ENCODE results near the gene ZNF474.

GRCh38 chr5:122154491-122154890 lies 25.1 kb downstream of the ZNF474 start:
- TF ChIP-seq, protein P1, sequence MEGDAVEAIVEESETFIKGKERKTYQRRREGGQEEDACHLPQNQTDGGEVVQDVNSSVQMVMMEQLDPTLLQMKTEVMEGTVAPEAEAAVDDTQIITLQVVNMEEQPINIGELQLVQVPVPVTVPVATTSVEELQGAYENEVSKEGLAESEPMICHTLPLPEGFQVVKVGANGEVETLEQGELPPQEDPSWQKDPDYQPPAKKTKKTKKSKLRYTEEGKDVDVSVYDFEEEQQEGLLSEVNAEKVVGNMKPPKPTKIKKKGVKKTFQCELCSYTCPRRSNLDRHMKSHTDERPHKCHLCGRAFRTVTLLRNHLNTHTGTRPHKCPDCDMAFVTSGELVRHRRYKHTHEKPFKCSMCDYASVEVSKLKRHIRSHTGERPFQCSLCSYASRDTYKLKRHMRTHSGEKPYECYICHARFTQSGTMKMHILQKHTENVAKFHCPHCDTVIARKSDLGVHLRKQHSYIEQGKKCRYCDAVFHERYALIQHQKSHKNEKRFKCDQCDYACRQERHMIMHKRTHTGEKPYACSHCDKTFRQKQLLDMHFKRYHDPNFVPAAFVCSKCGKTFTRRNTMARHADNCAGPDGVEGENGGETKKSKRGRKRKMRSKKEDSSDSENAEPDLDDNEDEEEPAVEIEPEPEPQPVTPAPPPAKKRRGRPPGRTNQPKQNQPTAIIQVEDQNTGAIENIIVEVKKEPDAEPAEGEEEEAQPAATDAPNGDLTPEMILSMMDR (IDR thresholded peaks at IDR 0.05), result no peak
- TF ChIP-seq POLR2A (IDR thresholded peaks at IDR 0.05) (no peak), POLR2AphosphoS5 (IDR thresholded peaks at IDR 0.05) (no peak)

All from upper lobe of left lung (tissue), 4 donors.